GM20000 (cell line): Measurements from ENCODE around the gene WFS1.

Experiments used
- DNase-seq: peaks from one replicate; pipeline ENCODE4 v3.0.0; 2012; ENCODE audit warnings: low spot score
- CTCF ChIP-seq: IDR thresholded peaks from 2 replicates; pipeline ENCODE4 v1.5.1; 2012; ENCODE audit warnings: mild to moderate bottlenecking, control low read depth; ENCODE audit errors: extremely low read depth, missing control alignments

WFS1 gene

GRCh38 chr4:6230827-6231662 is 38.6 kb upstream of the WFS1 start:
- no peak for DNase-seq
- TF ChIP-seq CTCF: no peak

- TF ChIP-seq CTCF: no peak
- DNase-seq: no peak
These were observed 37.9 kb upstream of the WFS1 start for GRCh38 chr4:6231663-6232165.

GRCh38 chr4:6232836-6233785 is 36.5 kb upstream of the WFS1 start:
- DNase-seq: no peak
- TF ChIP-seq CTCF: no peak

- TF ChIP-seq CTCF: no peak
- DNase-seq: no peak
These were observed 35.7 kb upstream of the WFS1 start for GRCh38 chr4:6233929-6234328.

GRCh38 chr4:6235012-6235411 is 34.6 kb upstream of the WFS1 start:
- DNase-seq: no peak
- TF ChIP-seq CTCF: no peak

GRCh38 chr4:6235901-6236640 is 33.6 kb upstream of the WFS1 start:
- no peak for TF ChIP-seq CTCF
- DNase-seq: no peak
